ENCODE measurements around the gene CSNK1E. TPM values are rescaled to one million over a fixed set of nuclear protein-coding genes. Genes with fewer than 3 reads are reported as not detected.

The CSNK1E gene
- total RNA-seq, 1 donor from 2014 or later: 107 TPM

DNA sequence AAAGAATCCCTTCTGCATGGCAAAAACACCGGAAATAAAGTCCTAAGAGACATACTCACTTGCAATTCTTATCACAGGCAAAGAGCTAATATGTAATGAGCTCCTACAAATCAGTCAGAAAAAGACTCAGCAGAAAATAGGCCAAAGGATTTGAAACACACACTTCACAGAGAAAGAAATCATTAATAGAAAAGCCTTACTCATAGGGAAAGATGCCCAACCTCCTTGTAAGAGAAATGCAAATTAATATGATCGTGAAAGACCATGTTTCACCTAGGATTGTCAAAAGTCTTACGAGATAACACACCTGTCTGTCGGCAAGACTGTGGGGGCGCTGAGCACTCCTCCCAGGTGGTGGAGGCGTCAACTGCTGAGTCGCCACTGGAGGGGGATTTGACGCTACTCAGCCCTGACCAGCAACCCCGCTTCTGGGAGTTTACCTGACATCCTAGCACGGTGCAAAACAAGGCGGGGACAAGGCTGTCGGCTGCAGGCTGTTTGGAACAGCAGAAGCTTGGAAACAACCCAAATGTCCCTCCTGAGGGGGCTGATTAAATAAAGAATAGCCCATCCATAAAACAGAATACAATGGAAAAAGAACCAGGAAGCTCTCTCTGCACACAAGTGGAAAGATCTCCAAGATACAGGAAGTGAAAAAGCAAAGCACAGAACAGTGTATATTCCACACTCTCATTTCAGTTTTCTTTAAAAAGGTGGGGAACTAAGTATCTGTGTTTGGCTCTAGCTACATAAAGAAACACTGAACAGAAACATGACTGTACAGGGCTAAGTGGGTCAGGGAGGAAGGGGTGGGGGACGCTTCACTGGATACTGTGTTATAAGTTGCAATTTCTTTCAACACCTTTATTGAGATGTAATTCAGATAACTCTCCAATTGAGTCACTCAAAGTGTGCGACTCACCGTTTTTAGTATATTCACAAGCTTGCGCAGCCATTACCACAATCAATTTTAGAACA, 11.5 kb downstream of the CSNK1E start:
- DNase-seq: peak; percentile 53

- no peak for DNase-seq
Observed at GRCh38 chr22:38304526-38304925, 12.7 kb downstream of the CSNK1E start.

- DNase-seq: no peak
Observed at GRCh38 chr22:38303974-38304373, 13.3 kb downstream of the CSNK1E start.

- no peak for DNase-seq
Observed at GRCh38 chr22:38302906-38303305, 14.3 kb downstream of the CSNK1E start.

- DNase-seq: no peak
Observed at GRCh38 chr22:38300946-38301345, 16.3 kb downstream of the CSNK1E start.

DNA sequence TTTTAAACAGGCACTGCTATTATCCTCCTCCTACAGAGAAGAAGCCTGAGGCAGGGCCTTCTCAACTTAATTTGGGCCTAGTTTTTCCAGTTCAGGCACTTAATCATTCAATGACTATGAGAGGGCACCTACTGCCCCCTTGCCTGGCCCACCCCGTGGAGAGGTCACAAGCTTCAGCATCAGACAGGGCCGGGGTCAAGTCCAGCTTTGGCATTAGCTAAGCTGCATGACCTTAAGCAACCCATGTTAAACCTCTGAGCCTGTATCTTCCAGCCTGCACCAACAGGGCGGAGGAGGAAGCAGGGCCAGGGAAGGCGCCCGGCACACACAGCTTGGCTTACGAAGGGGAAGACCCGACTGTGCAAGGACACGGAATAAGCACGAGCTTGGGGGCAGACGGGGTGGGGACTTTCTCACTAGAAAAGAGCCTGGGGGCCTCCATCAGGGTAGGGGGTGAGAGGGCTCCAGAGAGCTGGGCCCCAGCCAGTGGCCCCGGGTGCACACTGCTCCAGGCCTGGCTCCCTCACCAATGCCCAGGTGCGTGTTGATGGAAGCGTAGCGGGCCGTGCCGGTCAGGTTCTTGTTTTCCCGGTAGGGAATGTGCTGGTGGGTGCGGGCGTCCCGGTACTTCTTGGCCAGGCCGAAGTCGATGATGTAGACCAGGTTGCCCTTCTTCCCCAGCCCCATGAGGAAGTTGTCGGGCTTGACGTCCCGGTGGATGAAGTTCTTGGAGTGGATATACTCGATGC, 16.9 kb downstream of the CSNK1E start:
- no peak for DNase-seq

GRCh38 chr22:38299770-38300102, 17.5 kb downstream of the CSNK1E start:
- DNase-seq: no peak

- DNase-seq: no peak
Observed at GRCh38 chr22:38298312-38299005, 18.8 kb downstream of the CSNK1E start.

GRCh38 chr22:38296372-38296771, 20.9 kb downstream of the CSNK1E start:
- DNase-seq: no peak

GRCh38 chr22:38295863-38296262, 21.4 kb downstream of the CSNK1E start:
- no peak for DNase-seq

DNA sequence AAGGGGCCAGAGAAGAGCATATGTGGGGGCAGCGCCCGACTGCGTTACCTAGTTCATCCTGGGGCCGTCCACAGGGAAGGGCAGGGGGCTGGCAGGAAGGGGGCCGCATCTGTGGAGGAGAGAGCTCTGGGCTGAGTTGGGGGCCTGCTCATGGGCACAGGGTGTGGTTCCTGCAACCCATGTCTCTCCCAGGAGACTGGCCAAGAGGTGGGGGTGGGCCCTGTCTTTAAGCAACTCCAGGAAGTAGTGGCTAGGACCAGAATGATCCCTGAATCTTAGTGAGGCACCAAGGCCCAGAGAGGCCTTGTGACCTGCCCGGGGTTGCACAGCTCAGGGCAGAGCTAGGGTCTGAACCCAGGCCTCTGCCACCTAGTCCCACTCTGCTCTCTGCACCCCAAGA, 21.9 kb downstream of the CSNK1E start:
- DNase-seq: no peak

DNA sequence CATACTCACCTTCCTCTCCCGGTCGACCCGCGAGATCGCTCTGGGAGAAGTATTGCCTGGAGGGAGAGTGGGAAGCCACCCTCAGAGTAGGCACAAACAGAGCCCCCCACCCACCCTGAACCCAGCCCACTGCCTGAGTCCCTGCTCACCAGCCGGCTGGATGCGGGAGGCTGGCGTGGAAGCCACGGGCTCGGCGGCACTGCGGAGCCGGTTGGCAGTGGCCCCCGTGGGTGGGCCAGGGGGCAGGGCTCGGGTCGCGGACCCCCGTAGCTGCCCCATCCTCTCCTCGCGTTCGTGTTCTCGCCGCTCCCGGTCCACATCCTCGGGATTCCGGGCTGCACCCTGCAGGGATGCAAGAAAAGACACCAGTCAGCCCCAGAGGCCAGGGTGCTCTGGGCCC, 23.0 kb downstream of the CSNK1E start:
- no peak for DNase-seq

- no peak for DNase-seq
Observed at GRCh38 chr22:38292694-38293093, 24.5 kb downstream of the CSNK1E start.

- DNase-seq: peak; percentile 38
Observed at GRCh38 chr22:38291201-38291777, 25.9 kb downstream of the CSNK1E start.

- no peak for DNase-seq
Observed at GRCh38 chr22:38290347-38290746, 26.9 kb downstream of the CSNK1E start.

- DNase-seq: no peak
Observed at GRCh38 chr22:38289583-38290082, 27.6 kb downstream of the CSNK1E start.

DNA sequence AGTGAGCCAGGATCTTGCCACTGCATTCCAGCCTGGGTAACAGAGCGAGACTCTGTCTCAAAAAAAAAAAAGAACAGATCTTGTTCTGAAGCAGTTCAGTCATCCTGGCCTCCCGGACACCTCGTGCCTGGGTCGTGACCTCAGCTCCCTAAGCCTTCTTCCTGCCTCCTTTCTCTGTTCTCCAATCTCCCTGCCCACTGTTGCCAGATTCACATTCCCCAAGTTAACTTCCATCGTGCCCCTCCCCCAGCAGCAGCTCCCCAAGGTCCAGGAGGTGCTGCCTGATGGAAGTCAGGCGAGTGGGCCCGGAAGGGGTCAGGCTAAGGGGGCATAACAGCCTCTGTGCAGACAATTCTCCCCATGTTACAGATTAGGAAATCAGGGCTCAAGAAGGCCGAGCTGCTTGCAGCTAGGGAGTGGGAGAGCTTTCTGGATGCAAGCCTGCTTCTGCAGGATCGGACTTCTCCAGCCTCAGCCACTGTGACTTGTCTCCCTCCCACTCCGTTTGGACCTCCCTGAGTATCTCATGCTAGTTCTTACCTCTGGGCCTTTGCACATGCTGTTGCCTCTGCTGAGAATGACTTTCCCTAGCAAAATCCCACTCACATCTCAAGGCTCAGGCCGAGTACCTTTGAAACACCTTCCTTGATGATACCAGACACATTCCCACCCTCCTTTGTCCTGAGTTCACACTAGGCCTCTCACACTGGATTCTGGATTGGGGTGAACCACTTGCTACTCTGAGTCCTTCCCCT, 30.1 kb downstream of the CSNK1E start:
- DNase-seq: no peak

GRCh38 chr22:38285018-38285417, 32.2 kb downstream of the CSNK1E start:
- no peak for DNase-seq

GRCh38 chr22:38284042-38284402, 33.2 kb downstream of the CSNK1E start:
- DNase-seq: peak; percentile 68

DNA sequence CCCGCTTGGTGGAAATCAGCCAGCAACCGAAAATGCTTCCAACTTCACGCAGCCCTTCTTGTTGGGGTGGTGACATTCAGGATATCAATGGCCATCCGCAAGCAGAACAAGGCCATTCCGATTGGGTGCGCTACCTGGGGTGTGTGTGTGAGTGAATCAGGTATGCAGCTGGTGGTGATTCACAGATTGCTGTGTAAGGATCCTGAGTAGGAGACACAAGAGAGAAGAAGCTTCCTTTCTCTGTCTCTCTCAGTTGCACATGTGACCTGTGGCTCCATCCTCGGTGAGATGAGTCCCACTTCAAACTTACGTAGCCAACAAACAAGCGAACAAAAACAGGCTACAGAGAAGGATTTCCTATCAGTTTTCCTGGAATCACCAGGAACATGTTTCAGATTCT, 34.8 kb downstream of the CSNK1E start:
- DNase-seq: no peak

GRCh38 chr22:38276166-38276565, 41.1 kb downstream of the CSNK1E start:
- peak; percentile 69 for DNase-seq

All from tongue (tissue), 2 donors.